ENCODE results near the gene SBF1.

The SBF1 gene

GRCh38 chr22:50396751-50397370 is 78.0 kb downstream of the SBF1 start:
- DNase-seq = no peak

Measured in AML-193 (cell line).